Superior temporal gyrus (tissue), 1 donor: ENCODE data around the gene ALDH1A2.
"Not testable (repeated sequence)": the region's sequence is repeated elsewhere in the genome, so short reads cannot be mapped to it uniquely, and the experiment has no call there.

Experiments
- DNase-seq: peaks from one replicate; pipeline ENCODE4 v3.0.0-alpha.2; 2016; ENCODE audit errors: extremely low spot score

ALDH1A2 gene

DNA sequence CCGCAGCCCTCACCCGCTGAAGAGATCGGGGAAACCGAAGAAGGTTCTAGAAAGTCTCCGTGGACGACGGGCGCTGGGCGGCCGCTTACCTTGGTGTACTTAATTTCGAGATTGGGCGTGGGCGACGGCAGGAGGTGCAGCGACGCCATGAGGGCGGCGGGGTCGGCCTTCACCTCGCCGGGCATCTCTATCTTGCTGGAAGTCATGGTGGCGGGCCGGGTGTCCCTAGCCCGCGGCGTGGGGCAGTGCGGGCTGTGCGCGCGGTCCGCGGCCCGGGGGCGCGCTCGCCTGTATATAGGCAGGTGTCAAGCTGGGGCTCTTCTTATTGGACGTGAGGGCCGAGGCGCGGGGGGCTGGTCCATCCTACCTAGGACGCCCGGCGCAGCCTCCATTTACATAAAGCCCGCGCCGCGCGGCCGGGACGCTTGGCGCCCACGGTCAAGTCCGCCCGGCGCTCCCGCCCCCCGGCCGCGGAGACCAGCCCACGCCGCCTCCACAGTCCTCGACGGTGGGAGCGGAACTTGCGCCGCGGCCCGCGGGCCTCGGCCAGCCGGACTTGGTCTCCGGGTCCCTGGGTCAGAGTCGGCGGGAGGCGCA is at the start of gene ALDH1A2:
TSS of gene ALDH1A2 (minus strand) at position 267 of the 597 bp plus-strand sequence. CDS start at position 206, 61 bp downstream.
- no peak for DNase-seq

DNA sequence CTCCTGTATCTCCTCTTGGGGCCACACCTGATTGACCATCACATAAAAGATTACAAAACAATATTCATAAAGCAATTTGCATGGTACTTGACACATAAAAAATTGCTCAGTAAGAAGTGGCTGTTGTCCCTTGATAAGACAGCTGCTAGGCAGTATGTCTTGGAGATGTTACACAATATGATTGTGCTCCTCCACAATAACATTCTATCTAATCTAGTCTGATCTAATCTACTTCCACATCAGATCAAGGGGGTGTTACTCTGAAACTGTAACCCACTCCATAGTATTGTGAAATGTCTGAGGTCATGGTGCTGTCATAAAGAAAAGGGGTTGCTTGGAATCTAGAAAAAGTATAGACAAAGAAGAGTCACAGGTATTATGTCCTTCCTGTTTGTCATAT is 49.3 kb upstream of the ALDH1A2 start:
- DNase-seq: no peak

DNA sequence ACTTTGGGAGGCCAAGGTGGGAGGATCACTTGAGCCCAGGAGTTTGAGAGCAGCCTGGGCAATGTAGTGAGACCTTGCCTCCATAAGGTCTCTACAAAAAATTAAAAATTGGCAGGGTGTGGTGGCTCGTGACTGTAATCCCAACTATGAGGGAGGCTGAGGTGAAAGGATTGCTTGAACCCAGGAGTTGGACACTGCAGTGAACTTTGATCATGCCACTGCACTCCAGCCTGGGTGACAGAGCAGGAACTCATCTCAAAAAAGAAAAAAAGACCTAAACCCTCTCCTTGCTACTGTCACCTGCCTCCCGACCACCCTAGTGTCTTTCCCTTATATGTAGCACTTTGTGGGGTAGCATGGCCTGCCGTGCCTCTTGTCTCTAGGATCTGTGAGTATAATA is 48.9 kb upstream of the ALDH1A2 start:
- no peak for DNase-seq

DNA sequence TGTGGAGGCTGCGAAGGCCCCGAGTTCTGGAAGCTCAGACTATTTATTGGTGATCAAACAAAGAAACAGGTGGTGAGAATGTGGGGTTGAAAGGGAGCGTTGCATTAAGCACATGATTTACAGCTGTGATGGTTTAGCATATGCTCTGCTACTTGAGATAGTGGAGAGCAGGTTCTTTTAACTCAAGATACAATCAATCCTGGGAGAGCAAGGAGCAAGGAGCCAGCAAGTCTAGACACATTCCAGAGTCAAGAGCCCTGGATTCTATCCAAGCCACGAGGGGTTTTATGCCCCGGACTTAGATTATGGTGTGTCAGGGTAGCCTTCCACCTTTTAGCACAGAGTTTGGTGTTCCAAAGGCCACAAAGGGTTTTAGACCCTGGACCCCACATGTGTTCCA is 47.8 kb upstream of the ALDH1A2 start:
- DNase-seq: not testable (repeated sequence)

DNA sequence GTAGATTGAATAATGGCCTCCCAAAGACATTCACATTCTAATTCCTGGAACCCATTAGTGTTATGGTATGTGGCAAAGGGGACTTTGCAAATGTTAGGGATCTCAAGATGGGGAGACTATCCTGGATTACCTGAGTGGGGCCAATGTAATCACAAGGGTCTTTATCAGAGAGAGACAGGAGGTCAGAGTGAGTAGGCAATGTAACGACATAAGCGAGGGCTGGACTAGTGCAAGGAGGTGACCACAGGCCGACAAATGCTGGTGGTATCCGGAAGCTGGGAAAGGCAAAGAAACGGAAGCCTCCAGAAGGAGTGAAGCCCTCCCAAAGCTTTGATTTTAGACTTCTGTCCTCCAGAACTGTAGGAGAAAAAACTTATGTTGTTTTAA is 46.2 kb upstream of the ALDH1A2 start:
- no peak for DNase-seq

DNA sequence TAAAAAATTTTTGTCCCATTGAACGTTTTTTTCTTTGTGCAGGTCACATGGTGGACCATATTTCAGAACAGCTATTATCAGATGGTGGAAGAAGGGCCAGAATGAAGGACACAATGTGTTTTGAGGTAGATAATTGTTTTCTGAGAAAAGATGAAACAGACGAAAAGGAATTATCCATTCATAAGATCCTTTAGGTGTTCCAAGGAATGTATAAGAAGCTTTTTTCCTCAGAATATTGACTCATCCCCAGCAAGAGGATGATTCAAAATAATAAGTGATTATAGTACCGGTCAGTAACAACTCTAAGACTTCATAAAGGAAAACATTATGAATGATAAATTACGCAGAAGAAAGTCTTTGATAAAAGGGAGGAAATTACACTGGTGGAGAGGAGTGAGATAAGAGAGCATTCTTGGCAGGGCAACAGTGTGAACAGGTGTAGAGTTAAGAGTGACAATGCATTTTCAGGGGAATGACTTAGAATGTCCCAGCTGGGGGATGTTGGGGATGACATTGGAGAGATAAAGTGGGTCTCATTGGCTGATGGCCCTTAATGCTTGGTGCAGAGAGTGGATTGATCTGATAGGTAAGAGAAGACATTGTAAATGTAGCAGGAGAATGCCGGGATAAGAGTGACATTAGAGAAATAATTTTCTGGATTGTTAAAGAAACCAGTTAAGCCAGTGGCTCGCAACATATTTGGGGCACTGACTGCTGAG is 45.6 kb upstream of the ALDH1A2 start:
- DNase-seq: no peak

DNA sequence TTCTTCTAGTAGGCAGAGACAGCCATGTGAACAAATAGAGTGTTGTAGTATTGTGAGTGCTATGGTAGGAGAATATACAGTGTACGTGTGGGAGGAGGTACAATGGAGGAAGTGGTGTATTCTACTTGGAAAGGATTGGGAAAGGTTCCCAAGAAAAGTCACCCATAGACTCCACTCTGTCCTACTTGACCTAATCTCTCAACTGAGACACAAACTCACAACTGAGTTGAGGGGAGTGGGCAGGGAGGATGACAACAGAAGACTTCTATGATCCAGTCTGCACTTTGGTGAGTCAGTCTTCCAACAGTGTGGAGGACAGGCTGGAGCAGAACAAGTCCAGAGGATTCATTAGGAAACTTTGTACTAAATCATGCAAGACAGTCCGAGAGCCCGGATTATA is 43.9 kb upstream of the ALDH1A2 start:
- DNase-seq: no peak

DNA sequence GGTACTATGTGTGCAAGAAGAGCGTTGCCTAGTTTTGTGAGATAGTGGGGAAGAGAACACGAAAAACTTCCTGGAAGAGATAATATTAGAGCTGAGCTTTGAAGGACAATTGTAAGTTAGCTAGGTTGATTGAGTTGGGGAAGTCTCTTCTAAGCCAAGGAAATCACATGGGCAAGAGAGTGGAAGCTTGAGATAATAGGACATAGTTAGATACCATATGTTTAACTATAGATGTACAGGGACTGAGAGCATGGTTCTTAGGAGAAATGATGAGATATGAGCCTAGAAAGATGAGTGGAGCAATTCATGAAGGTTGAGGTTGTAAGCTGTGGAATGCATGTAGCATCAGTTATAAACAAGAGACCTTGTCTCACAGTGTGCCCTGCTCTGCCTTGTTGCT is 42.6 kb upstream of the ALDH1A2 start:
- no peak for DNase-seq

DNA sequence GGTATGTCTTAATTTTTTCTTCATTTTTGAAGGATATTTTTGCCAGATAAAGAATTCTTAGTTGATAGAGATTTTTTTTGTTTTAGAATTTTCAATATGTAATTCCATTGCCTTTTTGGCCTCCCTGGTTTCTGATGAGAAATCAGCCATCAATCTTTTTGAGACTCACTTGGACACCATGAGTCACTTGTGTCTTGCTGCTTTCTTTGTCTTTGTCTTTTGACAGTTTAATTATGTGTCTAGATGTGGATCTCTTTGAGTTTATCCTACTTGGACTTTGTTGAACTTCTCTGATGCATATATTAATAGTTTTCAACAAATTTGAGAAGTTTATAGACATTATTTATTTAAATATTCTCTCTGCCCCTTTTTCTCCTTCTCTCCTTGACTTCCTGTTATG is 38.0 kb upstream of the ALDH1A2 start:
- no peak for DNase-seq

DNA sequence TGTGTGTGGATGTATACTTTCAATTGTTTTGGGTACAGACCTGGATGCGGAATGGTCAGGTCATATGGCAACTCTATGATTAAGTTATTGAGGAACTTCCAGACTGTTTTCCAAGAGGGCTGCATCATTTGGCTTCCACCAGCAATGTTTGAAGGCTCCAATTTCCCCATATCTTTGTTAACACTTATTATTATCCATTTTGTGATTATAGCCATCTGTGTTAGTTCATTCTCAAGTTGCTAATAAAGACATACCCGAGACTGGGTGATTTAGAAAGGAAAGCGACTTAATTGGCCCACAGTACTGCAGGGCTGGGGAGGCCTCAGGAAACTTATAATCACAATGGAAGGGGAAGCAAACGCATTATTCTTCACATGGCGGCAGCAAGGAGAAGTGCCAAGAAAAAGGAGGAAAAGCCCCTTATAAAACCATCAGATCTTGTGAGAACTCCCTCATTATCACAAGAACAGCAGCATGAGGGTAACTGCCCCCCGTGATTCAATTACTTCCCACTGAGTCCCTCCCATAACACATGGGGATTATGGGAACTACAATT is 31.1 kb upstream of the ALDH1A2 start:
- DNase-seq: no peak

DNA sequence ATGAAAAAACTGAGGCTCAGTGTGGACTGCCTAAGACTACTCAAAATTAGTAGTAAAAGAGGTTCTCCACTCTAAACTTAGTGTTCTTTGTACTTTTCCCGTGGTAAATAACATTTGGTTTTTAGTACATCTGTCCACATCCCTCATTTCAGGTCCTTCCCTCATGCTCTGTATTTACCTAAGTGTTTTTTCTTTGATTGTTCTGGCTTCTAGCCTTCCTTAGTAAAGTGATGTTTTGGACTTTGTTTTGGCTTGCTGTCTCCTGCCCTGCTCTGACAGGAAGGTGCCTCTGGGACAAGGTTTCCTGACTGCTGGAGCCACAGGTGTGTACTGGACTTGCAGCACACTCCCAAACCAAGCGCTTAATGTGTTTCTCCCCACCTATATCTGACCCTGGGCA is 29.9 kb upstream of the ALDH1A2 start:
- no peak for DNase-seq

DNA sequence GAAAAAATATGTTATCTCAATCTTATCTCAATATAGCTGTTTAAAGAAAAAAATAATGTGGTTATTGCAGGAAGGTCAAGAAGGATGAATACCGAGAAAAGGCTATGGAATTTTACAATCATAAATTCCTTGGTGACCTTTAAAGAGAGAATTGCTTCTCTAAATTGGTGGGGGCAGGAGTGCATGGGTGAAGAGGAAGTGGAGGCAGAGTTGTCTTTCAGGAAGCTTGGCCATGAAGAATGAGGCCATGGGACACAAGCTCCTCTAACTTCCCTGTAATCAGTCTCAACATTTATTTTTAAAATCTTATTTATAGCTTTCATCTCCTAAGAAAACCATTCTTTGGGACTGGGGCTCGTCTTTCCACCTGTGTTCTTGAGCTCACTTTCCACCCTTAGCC is 22.4 kb upstream of the ALDH1A2 start:
- DNase-seq: no peak

DNA sequence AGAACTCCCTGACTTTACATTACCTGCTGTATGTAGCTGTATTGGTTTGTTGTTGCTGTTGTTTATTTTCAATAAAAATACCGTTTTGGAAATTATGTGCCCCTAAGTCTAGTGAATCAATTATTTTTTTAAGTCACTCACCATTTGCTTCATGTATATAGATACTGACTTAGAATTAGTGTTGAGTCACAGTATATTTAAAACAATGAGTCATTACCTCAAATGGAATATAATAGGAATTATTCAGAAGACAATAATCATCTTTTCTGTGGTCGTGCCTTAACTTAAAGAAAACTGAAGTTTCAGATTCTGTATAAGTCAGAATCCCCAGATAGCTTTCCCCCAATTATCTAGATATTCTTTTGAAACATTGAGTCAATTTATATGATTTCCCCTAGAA is 21.0 kb upstream of the ALDH1A2 start:
- no peak for DNase-seq

DNA sequence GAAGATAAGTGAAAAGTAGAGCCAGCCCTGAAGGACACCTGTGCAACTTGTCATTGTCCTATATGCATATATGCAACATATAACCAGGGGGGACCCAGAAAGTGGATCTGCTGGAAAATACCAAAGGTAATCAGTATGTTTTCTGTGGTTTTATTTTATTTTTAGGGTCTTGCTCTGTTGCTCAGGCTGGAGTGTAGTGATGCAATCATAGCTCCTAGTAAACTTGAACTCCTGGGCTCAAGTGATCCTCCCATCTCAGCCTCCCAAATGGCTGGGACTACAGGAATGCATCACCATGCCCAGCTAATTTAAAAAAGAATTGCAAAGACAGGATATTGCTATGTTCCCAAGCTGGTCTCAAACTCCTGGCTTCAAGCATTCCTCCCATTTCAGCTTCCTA is 18.0 kb upstream of the ALDH1A2 start:
- DNase-seq: no peak

DNA sequence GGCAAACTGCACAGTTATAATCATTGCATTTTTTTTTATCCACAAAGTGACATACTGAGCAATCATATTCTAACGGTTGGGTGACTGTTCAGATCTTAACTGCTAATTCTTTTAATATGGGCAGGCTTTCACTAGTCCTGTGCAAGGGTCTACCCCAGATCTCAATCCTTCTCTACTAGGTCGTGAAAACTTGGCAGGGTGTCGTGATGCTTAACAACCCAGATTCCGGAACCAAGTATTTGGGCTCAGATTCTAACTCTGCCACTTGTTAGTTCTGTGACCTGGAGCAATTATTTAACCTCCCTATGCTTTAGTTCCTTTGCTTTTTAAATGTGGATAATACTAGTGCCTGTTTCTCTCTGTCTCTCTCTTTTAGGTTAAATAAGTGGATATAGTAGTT is 16.4 kb upstream of the ALDH1A2 start:
- no peak for DNase-seq

DNA sequence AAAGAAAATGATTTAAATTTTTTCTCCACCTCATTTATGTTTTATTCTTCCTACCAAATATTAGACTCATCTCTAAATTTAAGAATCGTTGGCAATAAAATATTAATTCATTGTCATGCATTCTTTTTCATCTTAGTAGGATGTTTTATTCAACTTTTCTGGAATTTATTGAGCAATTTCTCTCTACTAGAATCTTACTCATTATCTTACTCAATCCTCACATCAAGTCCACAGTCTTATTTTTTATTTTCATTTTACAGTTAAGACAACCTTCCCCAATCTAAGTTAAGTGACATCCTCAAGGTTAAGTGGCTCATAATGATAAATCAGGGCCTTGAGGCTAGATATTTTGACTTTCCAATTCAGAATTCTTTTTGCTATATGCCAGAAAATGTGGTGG is 15.9 kb upstream of the ALDH1A2 start:
- no peak for DNase-seq

DNA sequence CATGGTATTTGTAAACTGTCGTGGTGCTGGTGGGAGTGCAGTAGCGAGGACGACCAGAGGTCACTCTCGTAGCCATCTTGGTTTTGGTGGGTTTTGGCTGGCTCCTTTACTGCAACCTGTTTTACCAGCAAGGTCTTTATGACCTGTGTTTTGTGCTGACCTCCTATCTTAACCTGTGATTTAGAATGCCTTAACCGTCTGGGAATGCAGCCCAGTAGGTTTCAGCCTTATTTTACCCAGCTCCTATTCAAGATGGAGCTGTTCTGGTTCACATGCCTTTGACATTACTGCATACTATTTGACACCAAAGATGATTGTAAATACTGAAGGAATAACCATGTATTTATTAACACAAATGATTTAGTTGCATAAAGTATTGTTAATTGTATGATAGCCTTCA is 15.4 kb upstream of the ALDH1A2 start:
- DNase-seq: not testable (repeated sequence)

DNA sequence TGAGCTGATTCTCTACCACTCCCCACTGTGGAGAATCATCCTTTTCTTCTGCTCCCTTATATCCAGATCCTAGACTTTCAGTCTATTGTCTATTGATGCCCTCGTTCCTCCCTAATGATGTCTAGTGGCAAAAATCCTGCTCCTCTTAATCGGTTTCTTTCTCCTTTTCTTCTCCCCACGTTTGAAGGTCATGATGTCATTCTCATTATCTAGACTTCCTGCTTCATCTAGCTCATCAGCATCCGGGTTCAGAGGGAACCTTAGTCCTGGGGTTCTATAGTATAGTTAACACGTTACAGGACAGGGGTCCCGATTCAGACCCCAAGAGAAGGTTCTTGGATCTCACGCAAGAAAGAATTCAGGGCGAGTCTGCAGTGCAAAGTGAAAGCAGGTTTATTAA is 14.9 kb upstream of the ALDH1A2 start:
- DNase-seq: no peak

DNA sequence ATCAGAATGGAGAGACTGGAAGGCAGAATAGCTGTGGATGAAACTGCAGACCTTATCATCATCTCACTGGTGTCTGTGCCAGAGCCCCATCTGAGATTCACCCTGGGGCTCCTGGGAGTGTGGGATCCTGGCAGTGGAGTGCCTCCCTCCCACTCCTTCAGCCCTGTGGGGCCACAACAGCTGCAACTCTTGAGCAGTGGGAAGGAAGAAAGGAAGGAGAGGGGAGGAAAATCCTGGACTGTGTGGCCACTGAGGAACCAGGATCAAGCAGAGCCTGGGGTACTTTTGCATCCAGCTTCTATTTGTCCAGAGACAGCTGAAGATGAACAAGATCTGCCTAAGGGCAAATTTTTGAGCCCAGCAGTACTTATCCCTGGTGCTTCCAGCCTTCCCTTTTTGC is 13.1 kb upstream of the ALDH1A2 start:
- DNase-seq: no peak

DNA sequence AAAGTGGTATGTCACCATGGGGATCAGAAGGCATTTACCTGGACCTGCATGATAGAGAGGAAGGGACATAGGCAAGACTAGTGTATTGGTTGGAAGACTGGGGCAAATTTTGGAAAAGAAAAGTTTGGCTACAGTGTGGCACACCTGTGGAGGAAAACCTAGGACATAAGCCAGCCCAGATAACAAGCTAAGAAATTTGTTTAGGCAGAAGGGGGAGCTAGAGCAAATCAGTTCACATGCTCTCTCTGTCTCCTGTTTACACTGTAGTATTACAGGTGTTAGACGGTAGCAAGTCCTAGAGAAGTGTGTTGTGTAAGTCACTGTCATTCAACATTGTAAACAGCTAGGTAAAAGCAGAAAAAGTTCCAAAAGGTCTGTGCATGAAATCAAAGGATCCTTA is 11.9 kb upstream of the ALDH1A2 start:
- DNase-seq: no peak

DNA sequence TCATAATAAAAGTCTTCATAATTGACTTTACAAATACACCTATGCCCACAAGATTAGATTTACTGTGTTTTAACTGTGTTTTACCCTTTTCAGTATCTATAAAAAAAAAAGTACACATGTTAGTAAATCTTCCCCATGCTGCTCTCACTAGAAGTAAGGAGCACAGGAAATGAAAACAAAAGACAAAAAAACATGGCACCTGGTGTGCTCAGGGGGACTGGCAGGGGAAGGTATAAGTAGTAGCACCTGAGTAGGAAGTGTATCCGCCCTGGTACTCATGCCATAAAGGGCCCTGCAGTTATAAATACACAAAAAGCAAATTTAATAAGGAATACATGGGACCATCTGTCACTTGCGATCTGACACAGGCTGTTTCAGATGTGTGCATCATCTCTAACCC is 8.9 kb upstream of the ALDH1A2 start:
- DNase-seq: no peak

DNA sequence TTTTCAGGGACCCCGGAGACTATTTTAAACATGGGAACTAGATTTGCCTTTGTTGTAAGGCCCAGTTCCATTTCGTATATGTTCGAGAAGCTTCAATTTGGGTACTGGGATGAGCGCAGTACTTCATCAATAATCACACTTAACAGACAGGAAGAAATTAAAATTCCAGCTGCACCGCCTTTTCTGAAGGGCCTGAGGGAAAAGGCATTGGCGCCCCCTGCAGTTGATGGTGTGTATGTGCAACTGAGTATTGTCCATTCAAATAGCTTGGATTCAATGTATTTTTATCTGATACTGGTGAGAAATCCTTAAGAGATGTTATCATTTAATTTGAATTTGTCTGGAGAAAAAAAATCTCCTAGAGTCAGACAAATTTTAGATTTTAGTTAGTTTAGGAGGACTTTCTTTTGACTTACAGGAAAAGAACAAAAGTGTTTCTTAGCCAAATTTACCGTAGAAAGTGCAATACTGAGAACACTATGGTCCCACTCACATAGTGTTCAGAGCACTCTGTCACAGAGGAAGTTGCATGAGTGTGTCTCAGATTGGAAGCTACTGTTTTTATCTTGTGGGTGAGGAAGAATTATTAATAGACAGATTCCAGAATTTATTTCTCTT is 5.4 kb upstream of the ALDH1A2 start:
- DNase-seq: peak; percentile 85

DNA sequence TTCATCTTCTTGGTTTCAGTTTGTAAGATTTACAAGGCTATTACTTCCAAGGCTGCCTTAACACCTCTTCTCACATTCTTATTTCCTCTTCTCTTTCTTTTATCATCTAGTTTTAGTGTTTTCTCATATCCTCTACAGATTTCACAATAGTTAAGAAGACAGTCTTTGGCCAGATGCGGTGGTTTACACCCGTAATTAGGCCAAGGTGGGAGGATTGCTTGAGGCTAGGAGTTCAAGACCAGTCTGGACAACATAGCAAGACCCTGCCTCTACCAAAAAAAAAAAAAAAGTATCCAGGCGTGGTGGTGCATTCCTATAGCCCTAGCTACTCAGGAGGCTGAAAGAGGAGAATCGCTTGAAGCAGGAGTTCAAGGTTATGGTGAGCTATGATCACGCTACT is 3.5 kb upstream of the ALDH1A2 start:
- no peak for DNase-seq
